K562 (cell line): ENCODE data around the gene TTC9B. TPM values are rescaled to one million over a fixed set of nuclear protein-coding genes. Genes with fewer than 3 reads are reported as not detected.

Experiments
- ATAC-seq: fragments of 200-7000 bp; cut with Tn5 transposase; 3 replicates; pipeline ENCODE4 v1.9.1; 2020; ENCODE audit warnings: moderate library complexity
- BruUV-seq: library from RNA; stranded (reverse); fragments of 400-500 nt; replicated peaks from 2 replicates; lab custom pipeline; 2021; lab: Mats Ljungman, UMichigan
- CTCF ChIA-PET: fragments of 300-600 bp; formaldehyde crosslinking; extraction: SDS; loops from one replicate; lab custom pipeline; 2021; ENCODE audit warnings: low intra/inter-chr PET ratio; lab: Yijun Ruan, JAX
- POLR2A ChIA-PET: fragments of 300-600, 350-650 bp; sonication (Branson Sonifier 250); formaldehyde crosslinking; extraction: SDS; loops from one replicate; lab custom pipeline; 2021; ENCODE audit warnings: antibody characterized with exemption, inconsistent platforms; lab: Yijun Ruan, JAX
- DNase-seq, 4 experiments: peaks; one replicate each; pipeline versions ENCODE4 v3.0.0 to v3.0.0-alpha.2; 2011 to 2018; ENCODE audit warnings: low spot score in 3 of 4, mixed read lengths in 3 of 4; ENCODE audit errors: extremely low read depth in 1 of 4
- FAIRE-seq: peaks from 2 replicates; lab custom pipeline; 2011; peaks lifted over from hg19 to GRCh38; lab: Jason Lieb, UNC
- H2AFZ ChIP-seq: 2 replicates; pipeline ENCODE4 v1.6.0; 2011; ENCODE audit warnings: low read depth, low read length, control low read depth, inconsistent platforms
- H3K27ac ChIP-seq: fragments of 200-600 bp; 3 replicates; pipeline ENCODE4 v1.8.0; 2011; ENCODE audit warnings: low read depth, mild to moderate bottlenecking, control low read depth, inconsistent platforms, low read length, moderate library complexity, mixed read lengths; ENCODE audit errors: extremely low read depth
- H3K27me3 ChIP-seq, 2 experiments: fragments of 300-600 bp in 1 of 2; 2 replicates in 1 of 2; 3 replicates in 1 of 2; pipeline versions ENCODE4 v1.6.0 to v1.8.0; 2011; ENCODE audit warnings: inconsistent platforms in 2 of 2, low read length in 2 of 2, mild to moderate bottlenecking in 1 of 2, mixed read lengths in 1 of 2, moderate library complexity in 1 of 2; ENCODE audit not compliant: control insufficient read depth in 2 of 2, insufficient read depth in 2 of 2
- H3K36me3 ChIP-seq: fragments of 300-600 bp; 3 replicates; pipeline ENCODE4 v1.8.0; 2011; ENCODE audit warnings: mild to moderate bottlenecking, low read length, inconsistent platforms; ENCODE audit not compliant: control insufficient read depth, insufficient read depth
- H3K4me1 ChIP-seq, 2 experiments: fragments of 200-600 bp in 1 of 2; replicated peaks in 1 of 2; 2 replicates in 1 of 2; 3 replicates in 1 of 2; pipeline versions ENCODE4 v1.5.1 to v1.8.0; 2011; ENCODE audit warnings: inconsistent platforms in 2 of 2, low read length in 2 of 2, mild to moderate bottlenecking in 1 of 2, mixed read lengths in 1 of 2, moderate library complexity in 1 of 2; ENCODE audit not compliant: control insufficient read depth in 2 of 2, insufficient read depth in 2 of 2
- H3K4me2 ChIP-seq: 2 replicates; pipeline ENCODE4 v1.6.1; 2011; ENCODE audit warnings: low read length, control low read depth, inconsistent platforms, mixed read lengths; ENCODE audit not compliant: insufficient read depth
- H3K4me3 ChIP-seq: fragments of 200-600 bp; sonication (generic), shearing (Covaris generic); 2 replicates; pipeline ENCODE4 v1.5.1; 2016; ENCODE audit warnings: control low read depth, inconsistent platforms
- H3K79me2 ChIP-seq: fragments of 200-600 bp; 3 replicates; pipeline ENCODE4 v1.8.0; 2011; ENCODE audit warnings: low read length, inconsistent platforms; ENCODE audit not compliant: control insufficient read depth, insufficient read depth
- H3K9ac ChIP-seq, 2 experiments: 2 replicates each; pipeline versions ENCODE4 v1.6.0 to v1.6.1; 2011; ENCODE audit warnings: low read depth in 2 of 2, low read length in 2 of 2, control low read depth in 1 of 2, inconsistent platforms in 1 of 2, mild to moderate bottlenecking in 1 of 2, mixed read lengths in 1 of 2; ENCODE audit not compliant: insufficient read depth in 1 of 2
- H3K9me1 ChIP-seq: one replicate; pipeline ENCODE4 v1.6.0; 2011; ENCODE audit warnings: inconsistent platforms, mild to moderate bottlenecking, low read length, moderate library complexity; ENCODE audit not compliant: control insufficient read depth, insufficient read depth
- H3K9me3 ChIP-seq: replicated peaks from 2 replicates; pipeline ENCODE4 v1.5.1; 2011; ENCODE audit warnings: low read depth, low read length, inconsistent platforms; ENCODE audit not compliant: control insufficient read depth, insufficient read depth
- H4K20me1 ChIP-seq: replicated peaks from 2 replicates; pipeline ENCODE4 v1.6.1; 2011; ENCODE audit warnings: low read length, inconsistent platforms, mixed read lengths; ENCODE audit not compliant: control insufficient read depth, insufficient read depth
- C11orf30 ChIP-seq: fragments of 450-650 bp; IDR thresholded peaks from 2 replicates; pipeline ENCODE4 v1.6.1; 2016; ENCODE audit warnings: low read depth, mild to moderate bottlenecking
- EP400 ChIP-seq: fragments of 450-650 bp; IDR thresholded peaks from 2 replicates; pipeline ENCODE4 v1.6.1; 2017; ENCODE audit warnings: antibody characterized with exemption, mild to moderate bottlenecking, moderate library complexity
- ERF ChIP-seq: fragments of 450-650 bp; formaldehyde crosslinking; IDR thresholded peaks from 2 replicates; pipeline ENCODE4 v1.4.0; 2020; ENCODE audit warnings: mild to moderate bottlenecking, mixed read lengths
- NFXL1 ChIP-seq: fragments of 450-650 bp; formaldehyde crosslinking; IDR thresholded peaks from 2 replicates; pipeline ENCODE4 v1.4.0; 2021; ENCODE audit warnings: mild to moderate bottlenecking
- OTX1 ChIP-seq: fragments of 450-650 bp; formaldehyde crosslinking; IDR thresholded peaks from 2 replicates; pipeline ENCODE4 v1.4.0; 2022; ENCODE audit warnings: mild to moderate bottlenecking
- RBM39 ChIP-seq: fragments of 200-400 bp; formaldehyde crosslinking; optimal IDR thresholded peaks from 2 replicates; pipeline ENCODE3; 2018; ENCODE audit warnings: low read depth, low read length
- ZNF316 ChIP-seq: fragments of 450-650 bp; IDR thresholded peaks from 2 replicates; pipeline ENCODE4 v1.6.1; 2016
- WGBS: fragments of 100-300 bp; shearing (Covaris generic); methylation state at CpG from one replicate; pipeline ENCODE4 v1.1.6; 2016; ENCODE audit warnings: low coverage, mixed read lengths; ENCODE audit not compliant: insufficient coverage; ENCODE audit errors: missing lambda C conversion rate; 5-methylcytosine and 5-hydroxymethylcytosine counted together
- in situ Hi-C: fragments of 300-500 bp; cut with MboI; formaldehyde crosslinking; loops from 4 replicates; pipeline ENCODE4 v1.15.0; 2018; ENCODE audit warnings: inconsistent platforms, mixed read lengths
- intact Hi-C: fragments of 100-400 bp; cut with micrococcal nuclease; formaldehyde crosslinking; loops from 2 replicates; pipeline ENCODE4 v1.14.2; 2022
- polyA plus RNA-seq, 8 experiments: library from polyadenylated mRNA; depleted of rRNA in 4 of 8; stranded (reverse) in 5 of 8; unstranded in 3 of 8; fragments of >200 nt; fragmentation: Nextera tagmentation in 2 of 8; fragmentation: Illumina TruSeq in 1 of 8; extraction: Ambion mirVana in 2 of 8; extraction: Trizol in 1 of 8; gene quantifications; 2 replicates each; pipeline versions ENCODE4 v1.2.1 to v1.2.3, GENCODE V29; 2011 to 2014; ENCODE audit warnings: inconsistent platforms in 1 of 8, missing spikeins in 1 of 8
- total RNA-seq, 7 experiments: library from RNA; depleted of rRNA in 6 of 7; stranded (reverse); fragments of >200 nt in 6 of 7; fragmentation: Illumina TruSeq in 2 of 7; extraction: Trizol in 2 of 7; gene quantifications; 2 replicates each; pipeline versions ENCODE4 v1.2.1 to v1.2.3, GENCODE V29; 2011 to 2021; ENCODE audit warnings: low replicate concordance in 1 of 7
- TF ChIP-seq, protein P1 (sequence below), 2 experiments: fragments of 450-650 bp; IDR thresholded peaks; 2 replicates each; pipeline ENCODE4 v1.6.1; 2018; ENCODE audit warnings: mild to moderate bottlenecking in 2 of 2, low read depth in 1 of 2; ENCODE audit not compliant: partially characterized antibody in 2 of 2

The TTC9B gene
- total and polyA plus RNA-seq, 9 of the 15 experiments (the other 6 are each of a cell fraction or from before 2014, with no cell fraction given), result 0.06 to 0.14 TPM; not detected in 7

DNA sequence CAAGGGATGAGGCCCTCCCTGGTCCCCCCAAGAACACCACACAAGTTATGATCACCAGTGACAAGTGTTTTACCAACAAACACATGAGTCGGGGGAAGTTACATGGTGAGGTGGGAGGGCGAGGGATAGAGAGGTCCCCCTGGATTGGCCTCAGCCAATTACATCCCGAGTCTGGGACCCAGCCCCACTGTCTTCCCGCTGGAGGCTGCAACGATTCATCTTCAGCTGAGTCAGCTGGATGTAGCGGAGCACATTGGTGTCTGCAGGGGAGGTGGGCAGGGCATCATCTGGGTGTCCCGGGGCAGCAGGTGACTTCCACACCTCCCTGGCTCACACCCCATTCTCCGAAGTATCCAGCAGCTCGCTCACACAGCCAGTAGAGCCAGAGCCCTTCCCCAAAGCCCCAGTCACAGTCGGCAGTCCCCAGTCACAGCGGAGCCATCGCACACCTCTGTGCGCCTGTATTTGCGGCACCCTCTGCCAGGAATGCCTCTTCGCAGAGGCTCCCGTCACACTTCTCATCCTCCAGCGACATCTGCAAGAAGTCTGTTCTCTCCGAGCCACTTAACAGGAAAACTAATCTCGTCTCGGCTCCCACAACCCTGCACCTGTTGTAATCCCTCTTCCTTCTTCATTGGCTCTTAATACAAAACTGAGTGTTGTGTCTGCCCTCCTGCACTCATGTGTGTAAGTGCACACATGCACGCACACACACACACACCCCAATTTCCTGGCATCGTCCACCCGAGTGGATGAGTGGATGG lies 2.0 kb downstream of the TTC9B start:
- no peaks in the 10 kb centered on the region for H3K9me1 ChIP-seq
- H3K9ac ChIP-seq, result peak overlapping the region in 1 of 2 experiments; percentile 26; a peak in 1 of 4 replicates
- CTCF ChIA-PET, result no interaction called here
- H3K79me2 ChIP-seq, result no peaks in the 10 kb centered on the region
- H3K9me3 ChIP-seq, result no peaks in the 10 kb centered on the region
- in situ Hi-C loops (no loop called here), intact Hi-C loops (loop anchor here (2.0 kb wide), 1 partner anchor 23 kb away; no protein-coding TSS in a partner anchor)
- H3K27ac ChIP-seq, result no peak overlapping the region
- no peak overlapping the region for H3K4me3 ChIP-seq
- BruUV-seq, result no TSS peak
- peaks cover 5% of the 10 kb centered on the region for H4K20me1 ChIP-seq
- H2AFZ ChIP-seq, result no peak overlapping the region
- no peaks in the 10 kb centered on the region for H3K36me3 ChIP-seq
- WGBS, result 34% methylated on average over 23 of the region's 23 CpGs
- POLR2A ChIA-PET, result no interaction called here
- H3K4me2 ChIP-seq, result 0 out of 2 replicates have a peak overlapping the region, but pooled peaks have one; percentile 39
- H3K4me1 ChIP-seq, result peaks cover 12 to 25% of the 10 kb centered on the region in 2 experiments; a peak in 4 of 5 replicates
- ATAC-seq (no peak), FAIRE-seq (peak; percentile 29), DNase-seq (no peak)
- TF ChIP-seq C11orf30, result peak; percentile 53; the same call in 1 of the 2 replicates
- TF ChIP-seq ERF (CRISPR knock-in tag), result no peak
- TF ChIP-seq EP400, result no peak
- TF ChIP-seq ZNF316, result peak; percentile 75
- TF ChIP-seq, protein P1, sequence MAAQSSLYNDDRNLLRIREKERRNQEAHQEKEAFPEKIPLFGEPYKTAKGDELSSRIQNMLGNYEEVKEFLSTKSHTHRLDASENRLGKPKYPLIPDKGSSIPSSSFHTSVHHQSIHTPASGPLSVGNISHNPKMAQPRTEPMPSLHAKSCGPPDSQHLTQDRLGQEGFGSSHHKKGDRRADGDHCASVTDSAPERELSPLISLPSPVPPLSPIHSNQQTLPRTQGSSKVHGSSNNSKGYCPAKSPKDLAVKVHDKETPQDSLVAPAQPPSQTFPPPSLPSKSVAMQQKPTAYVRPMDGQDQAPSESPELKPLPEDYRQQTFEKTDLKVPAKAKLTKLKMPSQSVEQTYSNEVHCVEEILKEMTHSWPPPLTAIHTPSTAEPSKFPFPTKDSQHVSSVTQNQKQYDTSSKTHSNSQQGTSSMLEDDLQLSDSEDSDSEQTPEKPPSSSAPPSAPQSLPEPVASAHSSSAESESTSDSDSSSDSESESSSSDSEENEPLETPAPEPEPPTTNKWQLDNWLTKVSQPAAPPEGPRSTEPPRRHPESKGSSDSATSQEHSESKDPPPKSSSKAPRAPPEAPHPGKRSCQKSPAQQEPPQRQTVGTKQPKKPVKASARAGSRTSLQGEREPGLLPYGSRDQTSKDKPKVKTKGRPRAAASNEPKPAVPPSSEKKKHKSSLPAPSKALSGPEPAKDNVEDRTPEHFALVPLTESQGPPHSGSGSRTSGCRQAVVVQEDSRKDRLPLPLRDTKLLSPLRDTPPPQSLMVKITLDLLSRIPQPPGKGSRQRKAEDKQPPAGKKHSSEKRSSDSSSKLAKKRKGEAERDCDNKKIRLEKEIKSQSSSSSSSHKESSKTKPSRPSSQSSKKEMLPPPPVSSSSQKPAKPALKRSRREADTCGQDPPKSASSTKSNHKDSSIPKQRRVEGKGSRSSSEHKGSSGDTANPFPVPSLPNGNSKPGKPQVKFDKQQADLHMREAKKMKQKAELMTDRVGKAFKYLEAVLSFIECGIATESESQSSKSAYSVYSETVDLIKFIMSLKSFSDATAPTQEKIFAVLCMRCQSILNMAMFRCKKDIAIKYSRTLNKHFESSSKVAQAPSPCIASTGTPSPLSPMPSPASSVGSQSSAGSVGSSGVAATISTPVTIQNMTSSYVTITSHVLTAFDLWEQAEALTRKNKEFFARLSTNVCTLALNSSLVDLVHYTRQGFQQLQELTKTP (IDR thresholded peaks at IDR 0.05; ENCODE audit: low read depth in 1 of 2, partially characterized antibody in 2 of 2), result no peak
- TF ChIP-seq OTX1 (CRISPR knock-in tag), result no peak
- no peak for TF ChIP-seq RBM39
- TF ChIP-seq NFXL1 (CRISPR knock-in tag), result no peak
- peaks cover 6 to 9% of the 10 kb centered on the region in 2 experiments; a peak in 2 of 5 replicates for H3K27me3 ChIP-seq
